NCI-H446 (cell line): ENCODE data around the gene OMA1.

Experiments used
- DNase-seq, 2 experiments: peaks; one replicate each; lab custom pipeline; 2025; lab: John Stamatoyannopoulos, UW

OMA1 gene

GRCh38 chr1:58457023-58457635, 89.4 kb downstream of the OMA1 start:
- peak; percentile 24 to 66 for DNase-seq

DNA sequence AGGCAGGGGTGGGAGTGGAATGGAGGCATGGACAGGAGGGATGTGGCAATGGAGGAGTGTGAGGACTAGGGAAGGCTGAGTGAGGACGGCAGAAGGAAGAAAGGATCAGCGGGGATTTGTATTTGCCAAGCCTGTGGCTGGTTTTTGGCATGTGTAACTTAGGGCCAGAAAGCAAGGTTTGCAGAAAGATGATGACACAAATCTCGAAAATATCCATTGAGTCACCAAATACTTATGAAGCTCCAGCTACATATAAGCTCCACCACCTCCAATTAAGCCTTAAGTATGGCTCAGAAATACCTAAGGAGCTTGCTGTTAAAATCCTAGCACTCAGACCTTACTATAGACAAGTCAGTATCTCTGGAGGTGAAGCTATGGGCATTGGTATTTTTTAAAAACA, 90.1 kb downstream of the OMA1 start:
- DNase-seq: peak; percentile 22 to 46

DNA sequence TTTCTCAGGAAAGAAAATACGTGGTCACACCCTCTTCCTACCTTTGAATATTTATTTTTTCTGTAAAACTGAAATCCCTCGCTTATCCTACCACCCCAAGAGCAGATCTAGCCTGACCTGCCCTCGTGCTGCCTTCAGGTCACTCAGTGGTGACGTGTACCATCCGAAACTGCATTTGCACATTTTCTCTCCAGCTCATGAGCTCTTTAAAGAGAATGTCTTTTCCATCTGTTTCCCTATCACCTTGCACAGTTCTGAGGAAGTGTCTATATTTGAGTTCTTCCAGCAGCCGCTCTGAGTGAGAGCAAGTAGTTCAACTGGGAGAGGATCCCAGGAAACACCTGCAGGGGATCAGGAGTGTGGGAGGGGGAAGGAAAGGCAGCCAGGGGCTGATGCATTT, 91.7 kb downstream of the OMA1 start:
- DNase-seq: no peak

- no peak for DNase-seq
Observed at GRCh38 chr1:58454385-58454784, 92.1 kb downstream of the OMA1 start.

GRCh38 chr1:58451560-58452191, 94.8 kb downstream of the OMA1 start:
- DNase-seq: no peak

GRCh38 chr1:58447886-58448285, 98.6 kb downstream of the OMA1 start:
- no peak for DNase-seq

- no peak for DNase-seq
Observed at GRCh38 chr1:58447042-58447441, 99.5 kb downstream of the OMA1 start.

- peak in 1 of 2 experiments; percentile 14 for DNase-seq
Observed at GRCh38 chr1:58446368-58446767, 100.2 kb downstream of the OMA1 start.

GRCh38 chr1:58443986-58444868, 102.3 kb downstream of the OMA1 start:
- DNase-seq: no peak

GRCh38 chr1:58442114-58442513, 104.4 kb downstream of the OMA1 start:
- peak; percentile 78 to 90 for DNase-seq

DNA sequence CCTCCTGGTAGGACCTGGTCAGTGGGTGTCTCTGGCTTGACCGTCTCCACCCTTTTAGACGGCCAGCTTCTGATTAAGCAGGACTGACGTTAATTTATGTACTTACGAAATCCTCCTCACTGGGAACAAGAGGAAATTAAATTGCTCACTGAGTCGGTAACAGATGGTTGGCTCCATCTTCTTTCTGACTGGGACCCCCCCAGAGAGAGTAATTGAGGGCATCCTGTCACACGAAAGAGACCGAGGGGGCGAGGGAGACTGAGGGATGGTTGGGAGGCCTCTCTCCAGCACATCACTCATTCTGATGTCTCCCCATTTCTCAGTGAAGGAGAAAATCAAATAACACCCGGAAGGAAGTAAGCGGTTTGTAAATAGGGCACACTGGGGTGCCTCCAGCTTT, 104.8 kb downstream of the OMA1 start:
- peak; percentile 61 to 65 for DNase-seq

- peak in 1 of 2 experiments; percentile 55 for DNase-seq
Observed at GRCh38 chr1:58440696-58441095, 105.8 kb downstream of the OMA1 start.

DNA sequence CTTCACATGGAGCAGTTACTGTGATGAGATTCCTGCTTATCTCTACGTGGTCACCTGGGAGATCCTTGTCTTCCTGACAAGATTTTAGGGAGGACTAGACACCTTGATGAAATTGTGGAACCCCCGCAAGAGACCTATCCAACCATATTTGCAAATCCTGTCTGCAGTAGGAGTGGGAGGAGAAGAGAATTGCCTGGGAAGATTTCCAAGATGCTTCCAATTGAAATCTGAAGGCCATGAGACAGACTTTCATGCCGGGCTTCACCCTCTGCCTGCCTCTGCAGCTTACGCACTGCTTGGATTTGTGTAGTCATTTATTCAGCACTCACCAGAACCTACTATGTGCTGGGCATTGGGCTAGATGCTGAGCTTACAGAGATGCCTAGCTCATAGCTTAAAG, 106.6 kb downstream of the OMA1 start:
- peak in 1 of 2 experiments; percentile 33 for DNase-seq

GRCh38 chr1:58438468-58438867, 108.1 kb downstream of the OMA1 start:
- no peak for DNase-seq

DNA sequence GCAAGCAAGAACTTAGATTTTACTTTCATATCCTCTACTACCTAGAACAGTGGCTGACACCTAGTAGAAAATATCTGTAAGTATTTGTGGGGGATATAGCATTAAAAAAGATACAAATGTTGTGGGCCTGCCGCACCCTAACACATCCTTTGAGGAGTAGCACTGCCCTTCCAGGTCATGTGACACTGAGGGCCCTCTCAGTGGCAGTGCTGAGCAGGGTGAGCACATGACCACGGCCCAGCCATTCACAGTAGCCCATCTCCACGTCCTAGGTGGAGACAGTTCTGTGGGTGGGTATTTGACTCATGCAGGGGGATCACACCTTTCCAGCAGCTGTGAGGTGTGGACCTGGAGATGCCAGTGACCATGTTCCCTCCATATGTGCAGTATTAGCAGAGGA, 108.9 kb downstream of the OMA1 start:
- DNase-seq: no peak

DNA sequence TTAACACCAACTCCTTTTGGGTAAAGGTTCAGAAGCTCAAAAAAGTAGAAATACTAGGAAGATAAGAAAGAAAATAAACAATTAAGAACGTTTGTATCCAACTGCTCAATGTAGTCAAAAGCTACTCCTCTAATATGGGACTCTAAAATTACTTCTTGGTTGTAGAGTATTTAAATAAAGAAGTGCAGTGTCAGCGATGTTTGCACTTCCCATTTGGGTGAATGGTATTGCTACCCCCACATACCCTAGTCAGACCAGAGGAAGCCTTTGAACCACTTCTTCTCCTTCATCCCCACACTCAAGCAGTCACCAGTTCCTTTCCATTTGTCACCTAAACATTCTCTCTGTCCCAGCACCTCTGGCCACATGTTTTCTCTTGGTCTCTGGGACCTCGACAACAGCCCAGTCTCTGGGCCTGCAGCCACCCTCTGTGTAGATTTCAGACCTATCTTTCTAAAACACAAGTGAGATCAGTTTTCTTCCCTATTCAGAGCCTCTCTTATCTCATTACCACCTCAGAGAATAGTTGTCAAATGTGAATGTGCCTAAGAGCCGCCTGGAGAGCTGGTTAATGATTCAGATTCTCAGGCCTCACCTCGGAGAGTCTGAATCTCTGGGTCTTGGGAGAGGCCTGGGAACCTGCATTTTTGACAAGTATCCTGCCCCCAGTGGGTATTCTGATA, 109.8 kb downstream of the OMA1 start:
- no peak for DNase-seq

DNA sequence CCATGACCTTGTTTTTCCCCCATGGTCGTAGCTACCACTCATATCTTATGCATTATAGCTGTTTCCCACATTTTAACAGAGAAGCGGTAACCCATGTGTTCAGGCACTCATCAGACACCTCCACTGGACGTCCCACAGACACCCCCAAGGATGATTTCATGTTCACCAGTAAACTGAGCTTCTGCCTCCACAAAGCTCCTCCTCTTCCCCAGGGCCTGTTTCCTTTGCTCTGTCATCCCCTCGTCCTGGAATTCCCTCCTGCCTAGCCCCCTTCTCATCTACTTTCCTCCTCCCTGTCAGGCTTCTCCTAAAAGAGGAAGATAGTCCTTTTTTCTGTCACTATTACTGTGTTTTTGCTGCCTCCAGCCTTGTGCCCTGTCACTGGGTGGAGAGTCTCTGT, 111.2 kb downstream of the OMA1 start:
- no peak for DNase-seq

GRCh38 chr1:58434607-58435006, 111.9 kb downstream of the OMA1 start:
- DNase-seq: no peak

- no peak for DNase-seq
Observed at GRCh38 chr1:58434181-58434580, 112.3 kb downstream of the OMA1 start.

DNA sequence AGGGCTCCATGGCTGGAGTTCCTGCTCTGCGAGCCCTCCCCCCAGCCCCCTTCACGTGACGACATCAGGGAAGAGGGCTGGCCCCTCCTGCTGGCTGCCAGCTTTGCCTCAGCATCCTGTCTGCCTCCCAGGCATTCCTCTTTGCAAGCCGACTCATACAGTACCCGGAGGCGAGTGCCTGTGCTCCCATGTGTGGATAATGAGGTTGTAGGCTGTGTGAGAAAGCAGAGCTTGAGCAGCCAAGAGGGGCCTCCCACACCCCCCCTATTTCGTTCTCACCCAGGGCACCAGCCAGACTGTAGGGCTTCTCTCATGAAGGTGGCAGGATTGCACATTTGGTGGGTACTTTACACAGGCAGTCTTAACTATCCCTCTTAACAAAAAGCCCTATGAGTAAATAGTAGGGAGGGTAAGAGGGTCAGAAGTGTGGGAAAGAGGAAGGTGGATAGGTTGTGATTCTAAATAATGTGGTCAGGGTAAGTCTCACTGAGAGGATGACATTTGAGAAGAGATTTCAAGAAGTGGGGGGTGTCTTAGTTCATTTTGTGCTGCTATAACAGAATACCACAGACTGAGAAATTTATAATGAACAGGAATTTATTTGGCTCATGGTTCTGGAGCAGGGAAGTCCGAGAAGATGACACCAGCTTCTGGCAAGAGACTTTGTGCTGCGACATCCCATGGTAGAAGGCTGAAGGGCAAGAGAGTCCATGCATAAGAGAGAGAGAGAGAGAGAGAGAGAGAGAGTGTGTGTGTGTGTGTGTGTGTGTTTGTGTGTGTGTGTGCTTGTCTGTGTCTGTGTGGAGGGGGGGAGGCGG, 113.5 kb downstream of the OMA1 start:
- DNase-seq: peak; percentile 56 to 86

GRCh38 chr1:58431901-58432620, 114.5 kb downstream of the OMA1 start:
- no peak for DNase-seq
